ENCODE measurements around the gene RNF125. TPM values are rescaled to one million over a fixed set of nuclear protein-coding genes. Genes with fewer than 3 reads are reported as not detected.
A peak's percentile ranks its signal among the peaks of the same experiment; 100 is the strongest.
"Not testable (repeated sequence)": the region's sequence is repeated elsewhere in the genome, so short reads cannot be mapped to it uniquely, and the experiment has no call there.

Gene RNF125
- total RNA-seq, 1 donor from 2014 or later, result 8.5 TPM

DNA sequence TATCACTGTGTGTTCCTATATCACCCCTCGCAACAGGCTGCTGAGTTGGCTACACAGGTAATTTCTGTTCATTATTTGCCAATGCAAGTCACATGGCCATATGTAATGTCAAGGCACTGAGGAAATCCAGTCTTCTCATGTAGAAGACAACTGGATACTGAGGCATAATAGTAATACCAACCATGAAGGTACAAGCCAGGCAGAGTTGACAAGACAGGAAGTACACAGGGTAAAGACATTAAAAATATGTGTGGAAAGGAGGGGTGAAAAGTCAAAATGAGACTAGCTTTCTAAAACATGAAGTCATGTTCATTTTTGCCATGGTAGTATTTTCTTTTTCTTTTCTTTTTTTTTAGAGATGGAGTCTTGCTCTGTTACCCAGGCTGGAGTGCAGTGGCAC, 55.6 kb downstream of the RNF125 start:
- DNase-seq (ENCODE audit: low spot score), result no peak
- intact Hi-C loops (cut with DNase I), result no loop called here
- ATAC-seq, result no peak

DNA sequence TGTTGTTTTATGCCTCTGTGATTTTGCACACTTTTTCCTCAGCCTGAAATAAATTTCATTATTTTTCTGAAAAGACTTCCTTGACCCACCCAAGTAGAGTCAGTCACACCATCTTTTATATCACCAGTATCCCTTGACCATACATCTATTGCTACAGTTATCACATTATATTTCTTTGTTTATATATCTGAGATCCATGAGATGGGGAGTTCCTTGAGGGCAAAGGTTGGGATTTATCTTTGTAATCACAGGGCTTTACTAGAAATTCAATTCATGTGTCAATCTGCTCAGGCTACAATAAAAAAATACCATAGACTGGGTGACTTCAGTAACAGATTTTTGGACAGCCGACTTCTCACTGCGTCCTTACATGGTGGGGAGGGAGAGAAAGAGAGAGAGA, 60.2 kb downstream of the RNF125 start:
- ATAC-seq (no peak), DNase-seq (ENCODE audit: low spot score) (no peak)
- intact Hi-C loops (cut with DNase I), result no loop called here

DNA sequence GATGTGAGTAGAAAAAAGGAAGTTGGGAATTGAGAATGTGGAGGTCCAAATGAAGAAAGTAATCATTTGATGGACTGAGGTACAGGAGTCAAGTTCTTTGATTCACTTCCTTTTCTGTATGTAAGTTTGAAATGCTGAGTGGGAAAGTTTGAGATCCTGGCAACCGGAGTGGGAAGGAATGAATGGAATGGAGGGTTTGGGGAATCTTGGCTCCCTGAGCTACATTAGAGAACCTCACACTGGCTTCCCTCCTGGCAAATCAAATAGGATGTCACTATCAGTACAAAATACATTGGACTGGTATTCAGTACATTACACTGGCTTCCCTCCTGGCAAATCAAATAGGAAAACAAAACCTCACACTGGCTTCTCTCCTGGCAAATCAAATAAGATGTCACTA, 63.3 kb downstream of the RNF125 start:
- ATAC-seq (no peak), DNase-seq (ENCODE audit: low spot score) (no peak)
- intact Hi-C loops (cut with DNase I), result no loop called here

DNA sequence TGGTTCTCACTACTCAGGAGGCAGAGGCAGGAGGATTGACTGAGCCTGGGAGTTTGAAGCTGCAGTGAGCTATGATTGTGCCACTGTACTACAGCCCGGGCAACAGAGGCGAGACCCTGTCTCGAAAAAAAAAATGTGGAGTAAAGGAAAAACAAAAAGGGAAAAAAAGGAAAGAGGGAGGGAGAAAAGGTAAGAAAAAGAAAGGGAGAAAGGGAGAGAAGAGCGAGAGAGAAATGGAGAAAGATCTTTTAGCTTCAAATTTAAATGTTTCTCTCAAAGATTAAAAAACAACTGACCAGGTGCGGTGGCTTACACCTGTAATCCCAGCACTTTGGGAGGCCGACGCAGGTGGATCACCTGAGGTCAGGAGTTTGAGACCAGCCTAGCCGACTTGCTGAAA, 65.2 kb downstream of the RNF125 start:
- no peak for ATAC-seq
- intact Hi-C loops (cut with DNase I), result no loop called here
- no peak for DNase-seq (ENCODE audit: low spot score)

DNA sequence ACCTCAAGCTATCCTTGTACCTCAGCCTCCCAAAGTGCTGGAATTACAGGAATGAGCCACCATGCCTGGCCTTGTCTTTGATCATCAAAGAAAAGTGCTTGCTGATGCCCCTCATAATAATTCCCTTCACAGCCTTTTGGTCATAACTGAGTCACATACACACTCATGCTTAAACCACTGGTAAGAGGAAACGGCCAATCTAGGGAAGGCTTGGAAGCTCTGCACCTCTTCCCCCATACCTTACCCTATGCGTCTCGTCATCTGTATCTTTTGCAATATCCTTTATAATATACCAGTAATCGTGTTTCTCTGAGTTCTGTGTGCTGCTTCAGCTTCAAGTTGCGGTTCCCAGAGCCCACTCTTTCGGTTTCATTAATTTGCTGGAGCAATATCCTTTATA, 68.3 kb downstream of the RNF125 start:
- intact Hi-C loops (cut with DNase I), result no loop called here
- ATAC-seq, result no peak
- no peak for DNase-seq (ENCODE audit: low spot score)

DNA sequence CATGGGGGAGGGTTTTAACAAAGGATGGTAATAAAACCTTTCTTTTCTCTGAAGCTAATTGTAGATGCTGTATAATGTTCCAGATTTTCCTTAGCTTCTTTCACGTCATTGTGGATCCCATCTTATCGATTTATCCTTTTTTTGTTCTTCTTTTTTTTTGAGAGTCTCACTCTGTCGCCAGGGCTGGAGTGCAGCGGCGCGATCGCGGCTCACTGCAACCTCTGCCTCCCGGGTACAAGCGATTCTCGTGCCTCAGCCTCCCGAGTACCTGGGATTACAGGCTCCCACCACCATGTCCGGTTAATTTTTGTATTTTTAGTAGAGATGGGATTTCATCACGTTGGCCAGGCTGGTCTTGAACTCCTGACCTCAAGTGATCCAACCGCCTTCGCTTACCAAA, 72.2 kb downstream of the RNF125 start:
- DNase-seq (ENCODE audit: low spot score); intact Hi-C loops (cut with DNase I); ATAC-seq: not testable (repeated sequence)

DNA sequence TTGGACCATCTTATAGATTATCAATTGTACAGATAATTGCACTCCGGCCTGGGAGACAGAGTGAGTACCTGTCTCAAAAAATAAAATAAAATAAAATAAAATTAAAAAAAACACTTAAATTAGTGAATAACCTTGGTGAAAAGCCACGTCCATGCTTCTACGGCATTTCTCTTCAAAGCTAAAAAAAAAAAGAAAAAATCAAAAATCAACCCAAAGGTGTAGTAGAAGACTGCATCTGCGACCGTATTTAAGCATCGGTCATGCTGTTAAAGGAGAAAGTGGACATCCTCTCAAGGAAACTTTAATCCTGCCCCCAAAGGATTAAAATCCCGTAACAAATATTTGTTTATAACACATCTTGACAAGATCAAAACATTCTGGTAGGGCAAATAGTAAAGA, 72.7 kb downstream of the RNF125 start:
- ATAC-seq, result no peak
- intact Hi-C loops (cut with DNase I), result no loop called here
- no peak for DNase-seq (ENCODE audit: low spot score)

DNA sequence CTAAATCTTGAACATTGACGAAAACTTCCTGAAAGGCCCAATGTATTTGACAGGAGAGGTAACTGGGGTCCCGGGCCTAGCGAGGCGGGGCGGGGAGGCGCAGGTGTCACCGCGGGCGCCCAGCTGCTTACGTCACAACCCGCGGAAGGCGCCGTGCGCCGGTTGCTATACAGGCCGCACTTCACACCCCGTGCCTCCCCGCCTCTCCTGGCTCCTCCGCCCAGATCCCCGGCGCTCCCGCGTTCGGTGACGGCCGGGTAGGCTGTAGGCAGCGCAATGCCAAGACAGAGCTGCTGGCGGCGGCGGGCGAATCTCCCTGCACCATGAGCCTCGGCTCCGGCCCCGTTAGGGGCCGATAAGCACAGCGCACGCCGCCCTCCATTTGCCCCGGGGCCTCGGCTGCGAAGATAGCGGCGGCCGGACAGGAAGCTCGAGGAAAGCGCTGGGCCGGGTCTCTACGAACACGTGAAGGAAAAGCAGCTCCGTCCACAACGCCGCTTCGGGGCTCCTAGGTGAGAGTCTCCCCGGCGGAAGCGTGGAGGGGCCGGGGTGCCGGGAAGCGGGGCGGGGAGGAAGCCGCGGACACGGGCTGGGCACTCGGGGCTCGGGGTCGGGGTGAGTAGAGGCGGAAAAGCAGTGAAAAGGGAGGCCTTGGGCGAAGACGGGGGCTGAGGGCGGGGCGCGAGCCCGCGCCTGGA, 73.2 kb downstream of the RNF125 start, which contains the start of gene RNF138:
Gene RNF138 (plus strand): TSS at position 151 of the 698 bp plus-strand sequence. CDS start 903 bp downstream, outside the sequence.
- intact Hi-C loops (cut with DNase I), result no loop called here
- peak; percentile 92 for DNase-seq (ENCODE audit: low spot score)
- ATAC-seq, result peak; percentile 87

DNA sequence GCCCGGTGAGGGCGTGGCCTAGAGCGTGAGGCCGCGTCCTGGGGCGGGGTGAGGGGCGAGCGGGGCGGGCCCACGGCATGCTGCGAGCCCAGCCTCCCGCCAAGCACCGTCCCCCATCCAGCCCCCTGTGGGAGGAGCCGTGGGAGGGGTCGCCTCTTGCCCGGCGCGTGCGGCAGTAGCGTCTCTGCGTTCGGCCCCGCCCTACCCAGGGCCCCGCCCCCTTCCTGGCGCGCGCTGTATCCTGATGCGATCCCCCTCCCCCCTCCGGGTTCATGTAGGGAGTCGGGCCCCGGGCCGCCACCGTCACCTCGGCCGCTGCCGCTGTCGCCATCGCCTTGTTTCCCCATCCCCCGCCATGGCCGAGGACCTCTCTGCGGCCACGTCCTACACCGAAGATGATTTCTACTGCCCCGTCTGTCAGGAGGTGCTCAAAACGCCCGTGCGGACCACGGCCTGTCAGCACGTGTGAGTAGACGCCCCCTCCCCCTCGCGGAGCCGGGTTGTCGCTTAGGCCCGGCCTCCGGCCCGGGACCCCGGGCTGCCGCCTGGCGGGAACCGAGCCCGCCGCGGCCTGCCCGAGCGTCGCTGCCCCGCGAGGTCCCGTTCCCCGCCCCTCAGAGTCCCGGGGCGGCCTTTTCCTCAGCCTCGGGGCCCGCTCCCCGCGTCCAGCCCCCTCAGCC, 73.9 kb downstream of the RNF125 start:
- peak; percentile 99 for ATAC-seq
- peak; percentile 100 for DNase-seq (ENCODE audit: low spot score)
- intact Hi-C loops (cut with DNase I), result no loop called here

DNA sequence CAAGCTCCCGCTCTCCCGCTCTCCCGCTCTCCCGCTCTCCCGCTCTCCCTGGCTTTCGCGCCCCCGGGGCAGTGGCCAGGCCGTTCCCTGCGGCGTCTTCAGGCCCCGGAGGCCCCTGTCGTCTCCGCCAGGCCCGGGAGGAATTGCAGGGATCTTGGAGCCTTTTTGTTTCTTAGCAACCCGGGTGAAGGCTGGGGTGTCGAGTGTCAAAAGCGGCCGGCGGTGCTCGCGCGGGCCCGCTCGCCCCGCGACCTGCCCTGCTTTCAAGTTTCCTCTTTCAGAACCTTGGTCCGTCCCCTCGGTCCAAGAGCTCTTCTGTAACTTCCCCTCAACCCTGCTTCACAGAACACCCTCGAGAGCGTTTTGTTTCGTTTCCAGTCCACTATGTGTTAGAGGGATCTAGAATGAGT, 74.5 kb downstream of the RNF125 start:
- DNase-seq (ENCODE audit: low spot score) (peak; percentile 69), ATAC-seq (peak; percentile 1)
- intact Hi-C loops (cut with DNase I), result no loop called here

DNA sequence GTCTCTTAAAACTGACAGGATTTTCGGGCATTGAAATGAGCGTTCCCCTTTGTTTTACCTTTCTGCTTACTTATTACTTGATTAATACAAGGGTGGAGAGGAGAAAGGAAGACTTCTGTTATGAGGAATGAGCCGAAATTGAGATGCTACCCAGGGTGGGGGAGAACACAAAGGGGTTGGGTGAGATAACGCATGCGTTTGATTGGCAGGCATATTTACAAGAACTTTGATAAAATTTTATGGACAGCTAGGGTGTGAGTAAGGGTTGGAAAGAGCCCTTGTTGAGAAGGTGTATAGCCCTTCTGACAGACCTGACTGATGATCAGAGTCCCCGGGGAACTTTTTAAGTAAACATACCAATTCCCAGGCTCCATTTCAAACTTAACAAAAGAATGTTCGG, 74.9 kb downstream of the RNF125 start:
- intact Hi-C loops (cut with DNase I), result no loop called here
- no peak for ATAC-seq
- DNase-seq (ENCODE audit: low spot score), result no peak

DNA sequence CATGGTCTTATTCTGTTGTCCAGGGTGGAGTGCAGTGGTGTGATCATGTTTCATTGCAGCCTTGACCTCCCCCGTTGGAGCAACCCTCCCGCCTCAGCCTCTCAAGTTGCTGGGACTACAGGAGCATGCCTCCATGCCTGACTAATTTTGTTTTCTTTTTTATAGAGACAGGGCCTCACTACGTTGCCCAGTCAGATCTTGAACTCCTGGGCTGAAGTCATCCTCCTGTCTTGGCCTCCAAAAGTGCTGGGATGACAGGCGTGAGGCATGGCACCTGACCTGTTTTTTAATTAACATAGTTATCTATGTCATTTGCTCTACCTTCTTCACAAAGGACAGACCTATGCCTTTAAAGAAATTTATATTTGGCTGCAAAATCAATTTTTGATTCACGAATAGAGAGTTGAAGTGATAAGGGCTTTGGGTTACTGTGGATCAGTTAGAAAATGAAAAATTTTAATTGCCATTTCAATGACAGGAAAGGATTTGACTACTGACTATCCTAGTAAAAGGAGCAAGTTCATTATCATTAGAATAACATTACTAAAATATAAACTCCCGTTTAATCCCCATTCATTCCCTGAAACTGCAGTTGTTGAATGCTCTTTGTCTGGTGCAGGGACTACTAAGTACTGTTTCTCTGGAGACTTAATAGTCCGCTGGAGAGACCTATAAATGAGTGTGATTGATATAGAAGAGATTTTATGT, 76.7 kb downstream of the RNF125 start:
- DNase-seq (ENCODE audit: low spot score) (no peak), ATAC-seq (no peak)
- intact Hi-C loops (cut with DNase I), result no loop called here

DNA sequence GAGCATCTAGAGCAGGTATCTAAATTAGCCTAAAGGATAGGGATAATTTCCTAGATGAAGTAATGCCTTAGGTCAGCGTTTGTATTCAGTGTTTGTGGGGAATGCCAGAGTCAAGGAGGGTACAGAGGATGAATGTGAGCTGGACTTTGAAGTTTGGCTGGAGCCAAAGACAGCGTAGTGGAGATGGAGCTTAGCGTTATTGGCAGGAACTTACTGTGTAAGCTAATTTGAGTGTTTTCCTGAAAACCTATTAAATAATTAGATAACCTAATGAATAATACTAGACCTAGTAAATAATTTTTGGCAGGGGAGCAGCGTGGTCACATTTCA, 77.2 kb downstream of the RNF125 start:
- no peak for ATAC-seq
- no peak for DNase-seq (ENCODE audit: low spot score)
- intact Hi-C loops (cut with DNase I), result no loop called here

DNA sequence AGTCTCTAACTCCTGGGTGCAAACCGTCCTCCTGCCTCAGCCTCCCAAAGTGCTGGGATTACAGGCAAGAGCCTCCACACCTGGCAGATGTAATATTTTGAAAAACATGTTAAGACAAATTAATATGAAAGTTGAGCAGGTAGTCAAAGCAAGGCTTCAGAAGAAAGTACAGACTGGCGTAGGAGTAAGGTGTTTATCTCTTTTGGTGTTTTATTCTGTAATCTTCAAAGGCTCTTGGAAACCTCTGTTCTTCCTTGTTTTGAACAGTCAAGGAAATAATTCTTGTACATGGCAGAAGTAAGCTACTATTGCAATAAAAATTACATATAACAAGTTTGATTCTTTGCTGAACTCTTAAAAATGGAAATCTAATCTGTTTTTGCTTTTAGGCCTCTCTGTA, 78.3 kb downstream of the RNF125 start:
- no peak for ATAC-seq
- DNase-seq (ENCODE audit: low spot score), result no peak
- intact Hi-C loops (cut with DNase I), result no loop called here

DNA sequence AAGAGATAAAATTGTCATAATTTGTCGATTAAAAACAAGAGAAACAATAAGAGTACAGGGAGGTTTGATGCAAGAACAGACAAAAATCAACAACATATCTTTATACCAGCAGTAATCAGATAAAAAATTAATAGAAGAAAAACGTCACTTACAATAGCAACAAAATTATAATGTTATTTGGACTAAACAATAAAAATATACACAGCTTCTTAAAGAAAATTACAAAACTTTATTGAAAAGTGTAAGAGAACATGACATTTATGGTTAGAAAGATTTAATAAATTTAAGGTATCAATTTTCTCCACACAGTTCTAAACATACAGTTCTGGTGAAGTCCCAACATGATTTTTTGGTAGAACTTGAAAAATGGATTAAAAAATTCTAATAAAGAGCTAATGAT, 85.9 kb downstream of the RNF125 start:
- intact Hi-C loops (cut with DNase I), result no loop called here
- no peak for DNase-seq (ENCODE audit: low spot score)
- ATAC-seq, result no peak

DNA sequence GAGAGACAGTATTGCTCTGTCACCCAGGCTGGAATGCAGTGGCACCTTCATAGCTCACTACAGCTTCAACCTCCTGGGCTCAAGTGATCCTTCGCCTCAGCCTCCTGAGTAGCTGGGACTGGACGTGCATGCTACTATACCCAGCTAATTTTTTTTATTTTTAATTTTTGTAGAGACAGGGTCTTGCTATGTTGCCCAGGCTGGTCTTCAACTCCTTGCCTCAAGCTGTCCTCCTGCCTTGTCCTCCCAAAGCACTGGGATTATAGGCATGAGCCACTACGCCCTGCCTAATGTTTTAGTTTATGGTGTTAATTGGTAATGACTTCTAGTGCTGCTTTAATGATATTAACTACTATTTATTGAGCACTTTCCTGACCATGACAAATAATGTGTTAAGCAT, 91.4 kb downstream of the RNF125 start:
- no peak for ATAC-seq
- intact Hi-C loops (cut with DNase I), result no loop called here

DNA sequence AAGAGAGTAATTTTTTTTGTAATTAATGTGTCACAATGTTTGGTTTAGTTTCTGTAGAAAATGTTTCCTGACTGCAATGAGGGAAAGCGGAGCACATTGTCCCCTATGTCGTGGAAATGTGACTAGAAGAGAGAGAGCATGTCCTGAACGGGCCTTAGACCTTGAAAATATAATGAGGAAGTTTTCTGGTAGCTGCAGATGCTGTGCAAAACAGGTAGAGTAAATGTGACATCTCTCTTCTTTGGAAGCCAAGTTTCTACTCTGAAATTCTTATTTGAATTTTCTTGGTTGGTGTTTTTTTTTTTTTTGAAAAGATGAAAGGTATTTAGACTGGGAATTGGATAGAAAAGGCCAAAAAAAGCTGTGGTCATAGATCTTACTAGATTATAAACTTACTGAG, 93.1 kb downstream of the RNF125 start:
- DNase-seq (ENCODE audit: low spot score) (no peak), ATAC-seq (no peak)

More for the DNA sequence above, 91.4 kb downstream of the RNF125 start:
- DNase-seq (ENCODE audit: low spot score), result no peak

DNA sequence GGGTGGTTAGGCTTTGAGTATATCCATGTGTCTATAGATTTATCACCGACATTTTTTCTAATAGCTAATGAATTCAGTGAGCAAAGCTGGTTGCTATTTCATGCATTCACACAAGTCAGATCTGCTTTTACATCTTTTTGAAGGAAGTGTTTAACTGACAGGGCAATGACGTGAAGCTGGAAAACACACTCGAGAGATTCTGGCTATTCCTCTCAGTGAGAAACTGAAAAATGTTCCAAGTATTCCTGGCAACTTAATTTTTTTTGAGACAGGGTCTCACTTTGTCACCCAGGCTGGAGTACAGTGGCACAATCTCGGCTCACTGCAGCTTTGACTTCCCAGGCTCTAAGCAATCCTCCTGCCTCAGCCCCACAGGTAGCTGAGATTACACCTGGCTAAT, 94.2 kb downstream of the RNF125 start:
- intact Hi-C loops (cut with DNase I), result no loop called here
- no peak for ATAC-seq
- DNase-seq (ENCODE audit: low spot score), result no peak

More for the DNA sequence above, 93.1 kb downstream of the RNF125 start:
- intact Hi-C loops (cut with DNase I), result no loop called here

DNA sequence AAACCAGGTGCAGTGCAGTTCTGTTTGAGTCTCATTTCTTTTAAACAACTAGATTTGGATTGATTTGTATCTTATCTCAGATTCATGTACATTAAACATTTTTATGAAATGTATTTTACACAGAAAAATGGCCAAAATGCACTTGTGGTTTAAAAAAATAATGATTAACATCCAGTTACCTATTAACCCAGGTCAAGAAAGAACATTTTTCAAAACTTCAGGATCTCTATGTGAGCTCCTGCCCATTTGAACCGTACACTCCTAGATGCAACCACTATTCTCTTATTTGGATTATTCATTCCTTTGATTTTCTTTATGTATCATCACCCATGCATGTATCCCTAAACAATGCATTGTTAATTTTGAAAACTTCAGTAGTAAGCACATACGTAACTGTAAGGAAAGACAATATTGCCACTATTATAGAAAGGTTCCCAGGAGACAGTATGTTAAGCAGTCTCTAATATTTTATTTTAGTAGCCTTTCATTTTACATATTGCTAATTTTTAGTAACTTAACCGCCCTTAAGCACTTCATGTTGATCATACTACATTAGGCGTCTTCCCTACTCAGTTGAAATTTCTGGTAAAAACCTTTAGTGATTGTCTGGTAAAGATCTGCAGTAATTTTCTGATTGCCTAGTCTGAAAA, 95.8 kb downstream of the RNF125 start:
- no peak for DNase-seq (ENCODE audit: low spot score)
- intact Hi-C loops (cut with DNase I), result no loop called here
- no peak for ATAC-seq

DNA sequence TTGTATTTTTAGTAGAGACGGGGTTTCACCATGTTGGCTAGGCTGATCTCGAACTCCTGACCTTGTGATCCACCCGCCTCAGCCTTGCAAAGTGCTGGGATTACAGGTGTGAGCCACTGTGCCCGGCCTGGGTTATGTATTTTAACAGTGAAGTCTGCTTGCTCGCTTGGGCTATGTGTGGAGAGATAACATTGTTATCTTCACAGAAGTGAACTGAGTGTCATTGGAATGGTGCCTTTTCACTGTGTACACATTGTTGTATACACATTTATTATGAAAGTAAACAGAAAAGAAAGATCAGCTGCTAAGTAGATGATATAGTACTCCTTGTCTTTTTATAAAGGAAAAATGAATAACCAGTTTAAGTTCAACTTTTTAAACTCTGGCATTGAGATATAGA, 103.4 kb downstream of the RNF125 start:
- no peak for ATAC-seq
- DNase-seq (ENCODE audit: low spot score), result no peak
- intact Hi-C loops (cut with DNase I), result no loop called here
